ENCODE measurements around the gene IFI27L1. TPM values are rescaled to one million over a fixed set of nuclear protein-coding genes. Genes with fewer than 3 reads are reported as not detected.

The IFI27L1 gene
- total and polyA plus RNA-seq, 2 donors (not counting 3 experiments of a cell fraction or from before 2014, with no cell fraction given): 31.1 to 38.1 TPM

- Histone ChIP-seq H3K36me3 (ENCODE audit: control insufficient read depth in 2 of 2, extremely low read depth in 1 of 2, insufficient read depth in 2 of 2, low read length in 2 of 2) (no peaks in the 10 kb centered on the region), H3K9me3 (replicated peaks; ENCODE audit: control insufficient read depth, insufficient read depth, low read length) (no peaks in the 10 kb centered on the region), H2AFZ (ENCODE audit: low read depth, low read length) (no peak overlapping the region), H3K4me2 (ENCODE audit: insufficient read depth, low read length) (no peak overlapping the region), H3K9ac (replicated peaks; ENCODE audit: extremely low read depth, insufficient read depth, low read length) (no peak overlapping the region), H3K27me3 (ENCODE audit: control insufficient read depth in 2 of 2, insufficient read depth in 2 of 2, low read length in 2 of 2) (no peaks in the 10 kb centered on the region), H3K79me2 (ENCODE audit: control insufficient read depth, insufficient read depth, low read length) (no peaks in the 10 kb centered on the region), H4K20me1 (replicated peaks; ENCODE audit: control insufficient read depth, extremely low read depth, insufficient read depth, low read length) (no peaks in the 10 kb centered on the region), H3K4me3 (replicated peaks in 1 of 3; ENCODE audit: insufficient read depth in 1 of 3, low read depth in 1 of 3, low read length in 3 of 3) (no peak overlapping the region), H3K4me1 (ENCODE audit: control insufficient read depth, extremely low read depth, insufficient read depth, low read length) (peaks cover 14% of the 10 kb centered on the region), H3K27ac (ENCODE audit: insufficient read depth, low read depth, low read length) (no peak overlapping the region), H3K9me1 (replicated peaks; ENCODE audit: control insufficient read depth, extremely low read depth, insufficient read depth, low read length) (no peaks in the 10 kb centered on the region)
- no peak for DNase-seq (ENCODE audit: low read depth, low spot score)
- BruUV-seq (replicated peaks): no TSS peak
- dilution Hi-C loops (cut with MboI; ENCODE audit: extremely low pct_ligation_motif_present, low sequenced_read_pairs) (no loop called here), intact Hi-C loops (cut with micrococcal nuclease) (loop anchor here (10.0 kb wide), 1 partner anchor 1062 kb away; no protein-coding TSS in a partner anchor)
- CTCF ChIA-PET: no interaction called here
- TF ChIP-seq EZH2 (IDR thresholded peaks at IDR 0.05; ENCODE audit: borderline replicate concordance, low read depth, low read length, severe bottlenecking): no peak
- no peak for TF ChIP-seq MYC (IDR thresholded peaks at IDR 0.05; ENCODE audit: low read depth, low read length)
- no peak for TF ChIP-seq MAX (IDR thresholded peaks at IDR 0.05; ENCODE audit: insufficient read depth, insufficient read length)
- no peak for TF ChIP-seq POLR2A (IDR thresholded peaks at IDR 0.05; ENCODE audit: low read depth, low read length)
- no peak for TF ChIP-seq CTCF (IDR thresholded peaks at IDR 0.05; ENCODE audit: extremely low read depth in 1 of 2, insufficient read depth in 1 of 2, low read depth in 1 of 2, low read length in 2 of 2)
- no peak for TF ChIP-seq GATA2 (IDR thresholded peaks at IDR 0.05; ENCODE audit: insufficient read depth, insufficient read length, low read depth, low read length)
- no peak for TF ChIP-seq FOS (IDR thresholded peaks at IDR 0.05; ENCODE audit: borderline replicate concordance, insufficient read depth, low read length)
- POLR2A ChIA-PET: no interaction called here
- FAIRE-seq: no peak
Observed at GRCh38 chr14:94116701-94117100, 35.6 kb downstream of the IFI27L1 start.

Measured in endothelial cell of umbilical vein (primary cell).